ENCODE results near the gene CBARP. TPM values are rescaled to one million over a fixed set of nuclear protein-coding genes. Genes with fewer than 3 reads are reported as not detected.

CBARP gene
- total RNA-seq, 1 donor from 2014 or later, result 9.2 TPM

DNA sequence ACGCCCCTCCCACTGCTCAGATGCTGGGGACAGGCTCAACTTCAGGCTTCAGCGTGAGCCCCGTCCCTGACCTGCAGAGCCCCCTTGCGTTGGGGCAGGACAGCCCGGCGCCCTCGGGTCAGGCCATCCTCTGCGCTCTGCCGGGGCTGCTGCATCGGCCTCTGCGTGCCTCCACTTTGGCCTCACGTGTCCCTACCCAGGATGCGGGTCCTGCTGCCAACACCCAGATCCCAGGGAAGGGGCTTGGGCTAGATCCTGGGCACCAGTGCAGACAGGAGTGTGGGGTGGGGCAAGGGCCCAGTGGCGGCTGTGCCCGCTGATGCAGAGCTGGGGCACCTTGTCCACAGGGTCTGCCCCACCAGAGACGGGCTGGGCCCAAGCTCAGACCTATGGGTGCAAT lies 13.0 kb downstream of the CBARP start:
- Mint-ChIP-seq H3K4me1 (no peaks in the 10 kb centered on the region), H3K27me3 (ENCODE audit: low read depth) (no peaks in the 10 kb centered on the region), H3K36me3 (peaks cover 3% of the 10 kb centered on the region), H3K4me3 (no peak overlapping the region), H3K27ac (no peak overlapping the region), H3K9me3 (no peaks in the 10 kb centered on the region)
- TF ChIP-seq, protein P1, sequence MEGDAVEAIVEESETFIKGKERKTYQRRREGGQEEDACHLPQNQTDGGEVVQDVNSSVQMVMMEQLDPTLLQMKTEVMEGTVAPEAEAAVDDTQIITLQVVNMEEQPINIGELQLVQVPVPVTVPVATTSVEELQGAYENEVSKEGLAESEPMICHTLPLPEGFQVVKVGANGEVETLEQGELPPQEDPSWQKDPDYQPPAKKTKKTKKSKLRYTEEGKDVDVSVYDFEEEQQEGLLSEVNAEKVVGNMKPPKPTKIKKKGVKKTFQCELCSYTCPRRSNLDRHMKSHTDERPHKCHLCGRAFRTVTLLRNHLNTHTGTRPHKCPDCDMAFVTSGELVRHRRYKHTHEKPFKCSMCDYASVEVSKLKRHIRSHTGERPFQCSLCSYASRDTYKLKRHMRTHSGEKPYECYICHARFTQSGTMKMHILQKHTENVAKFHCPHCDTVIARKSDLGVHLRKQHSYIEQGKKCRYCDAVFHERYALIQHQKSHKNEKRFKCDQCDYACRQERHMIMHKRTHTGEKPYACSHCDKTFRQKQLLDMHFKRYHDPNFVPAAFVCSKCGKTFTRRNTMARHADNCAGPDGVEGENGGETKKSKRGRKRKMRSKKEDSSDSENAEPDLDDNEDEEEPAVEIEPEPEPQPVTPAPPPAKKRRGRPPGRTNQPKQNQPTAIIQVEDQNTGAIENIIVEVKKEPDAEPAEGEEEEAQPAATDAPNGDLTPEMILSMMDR (IDR thresholded peaks at IDR 0.05; ENCODE audit: unreplicated experiment), result no peak
- no peak for DNase-seq (ENCODE audit: low spot score in 2 of 2, unreplicated experiment in 2 of 2)

DNA sequence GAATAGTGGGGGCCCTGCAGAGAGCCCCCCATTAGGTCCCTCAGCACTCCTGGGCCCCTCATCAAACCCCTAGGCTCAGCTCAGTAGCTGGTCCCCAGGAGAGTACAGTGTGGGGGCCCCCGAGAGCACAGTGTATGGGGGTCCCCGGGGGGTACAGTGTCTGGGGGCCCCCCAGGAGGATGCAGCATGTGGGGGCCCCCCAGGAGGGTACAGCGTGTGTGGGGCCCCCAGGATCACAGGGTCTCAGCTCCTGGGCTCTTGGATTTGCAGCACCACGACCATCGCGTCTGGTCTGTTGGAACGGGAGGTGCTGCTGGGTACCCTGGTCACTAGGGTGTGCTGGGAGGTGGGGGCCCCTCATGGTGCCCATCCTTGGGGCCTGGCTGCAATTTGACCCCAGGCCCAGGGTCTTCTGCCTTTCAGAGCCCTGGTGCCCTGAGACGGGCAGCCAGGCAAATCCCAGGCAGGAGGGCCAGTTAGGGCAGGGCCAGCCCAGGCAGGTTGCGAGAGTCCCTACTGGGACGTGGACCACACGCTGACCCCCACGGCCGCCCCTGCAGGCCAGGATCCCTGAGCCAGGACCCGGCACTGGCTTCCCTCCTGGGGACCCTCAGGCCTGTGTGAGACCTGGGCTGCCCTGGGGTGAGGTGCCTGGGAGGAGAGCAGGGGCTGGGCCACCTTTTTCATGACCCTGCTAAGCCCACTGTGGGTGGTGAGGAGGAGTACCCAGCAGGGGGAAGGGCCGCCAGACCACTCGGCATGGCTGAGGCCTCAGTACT lies 13.6 kb downstream of the CBARP start:
- H3K4me3 Mint-ChIP-seq, result no peak overlapping the region
- no peaks in the 10 kb centered on the region for H3K9me3 Mint-ChIP-seq
- TF ChIP-seq, protein P1 (IDR thresholded peaks at IDR 0.05; ENCODE audit: unreplicated experiment), result no peak
- DNase-seq (ENCODE audit: low spot score in 2 of 2, unreplicated experiment in 2 of 2), result no peak
- peaks cover 3% of the 10 kb centered on the region for H3K36me3 Mint-ChIP-seq
- H3K4me1 Mint-ChIP-seq, result no peaks in the 10 kb centered on the region
- no peaks in the 10 kb centered on the region for H3K27me3 Mint-ChIP-seq (ENCODE audit: low read depth)
- H3K27ac Mint-ChIP-seq, result no peak overlapping the region

DNA sequence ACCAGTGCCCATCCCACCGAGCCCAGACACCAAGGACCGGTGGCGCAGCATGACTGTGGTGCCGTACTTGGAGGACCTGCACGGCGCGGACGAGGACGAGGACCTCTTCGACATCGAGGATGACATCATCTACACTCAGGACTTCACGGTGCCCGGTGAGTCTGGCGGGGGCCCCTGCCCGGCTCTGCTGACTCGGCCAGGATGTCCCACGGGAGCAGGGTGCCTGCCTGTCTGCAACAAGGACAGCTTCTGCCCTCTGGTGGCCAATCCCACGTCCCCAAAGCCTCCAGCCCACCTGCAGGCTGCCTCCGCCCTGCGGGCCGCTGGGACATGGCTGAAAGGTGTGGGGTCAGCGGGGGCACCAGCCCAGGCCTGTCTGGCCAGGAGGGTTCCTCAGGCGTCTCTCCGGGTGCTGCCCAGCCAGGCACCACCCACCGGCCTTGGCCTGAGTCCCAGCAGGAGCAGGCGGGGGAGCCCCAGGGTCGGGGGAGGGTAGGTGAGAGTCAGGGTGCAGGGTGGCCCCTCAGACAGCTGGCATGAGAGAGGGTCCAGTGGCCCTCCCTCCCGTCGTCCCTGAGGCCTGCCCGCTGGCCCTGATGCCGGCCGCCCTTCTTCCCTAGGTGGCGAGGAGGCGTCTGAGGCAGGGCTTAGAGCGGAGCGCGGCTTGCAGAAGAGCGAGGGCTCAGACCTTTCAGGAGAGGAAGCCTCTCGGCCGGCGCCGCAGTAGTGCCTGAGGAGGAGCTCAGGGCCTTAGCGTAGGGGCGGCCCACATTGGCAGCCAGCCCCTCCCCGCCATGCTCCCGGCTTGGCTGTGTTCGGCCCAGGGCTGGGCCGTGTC lies 14.6 kb downstream of the CBARP start:
- Mint-ChIP-seq H3K9me3 (no peaks in the 10 kb centered on the region), H3K4me3 (no peak overlapping the region), H3K36me3 (peaks cover 3% of the 10 kb centered on the region), H3K4me1 (peaks cover under 1% of the 10 kb centered on the region), H3K27me3 (ENCODE audit: low read depth) (no peaks in the 10 kb centered on the region), H3K27ac (no peak overlapping the region)
- TF ChIP-seq, protein P1 (IDR thresholded peaks at IDR 0.05; ENCODE audit: unreplicated experiment), result no peak
- no peak for DNase-seq (ENCODE audit: low spot score in 2 of 2, unreplicated experiment in 2 of 2)

DNA sequence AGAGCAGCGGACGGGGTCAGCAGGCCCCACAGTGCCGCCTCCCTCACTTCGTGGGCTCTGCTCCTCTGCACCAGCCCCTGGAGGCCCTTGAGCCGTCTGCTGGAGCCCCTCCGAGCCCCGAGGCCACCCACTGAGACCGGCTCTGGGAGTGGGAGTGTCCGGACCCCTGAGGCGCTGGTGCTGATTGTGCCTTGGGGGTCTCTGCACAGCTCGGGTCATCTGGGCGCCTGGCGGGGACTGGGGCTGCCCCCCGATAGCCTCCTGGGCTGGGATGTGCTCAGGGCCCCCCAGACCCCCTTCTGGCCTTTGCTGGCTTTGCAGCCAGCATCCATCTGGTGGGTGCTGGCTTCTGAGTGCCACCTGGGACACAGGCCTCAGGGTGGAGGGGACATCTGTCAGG lies 15.4 kb downstream of the CBARP start:
- no peak overlapping the region for H3K27ac Mint-ChIP-seq

DNA sequence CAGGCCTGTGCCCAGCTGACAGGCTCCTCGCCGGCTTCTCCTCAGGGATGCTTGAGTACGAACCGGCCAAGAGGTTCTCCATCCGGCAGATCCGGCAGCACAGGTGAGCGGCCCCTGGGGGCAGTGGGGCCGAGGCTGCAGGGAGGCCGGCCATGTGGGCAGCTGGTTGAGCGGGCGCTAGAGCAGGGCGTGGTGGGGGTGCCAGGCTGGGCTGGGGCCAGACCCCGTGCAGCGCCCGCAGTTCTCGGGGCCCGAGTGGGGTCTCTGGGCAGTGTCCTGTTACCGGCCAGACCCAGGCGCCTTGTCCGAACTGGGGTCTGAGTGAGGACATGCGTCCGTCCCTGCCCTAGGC lies 15.9 kb downstream of the CBARP start:
- Mint-ChIP-seq H3K4me1 (peaks cover 2% of the 10 kb centered on the region), H3K4me3 (no peak overlapping the region), H3K27ac (no peak overlapping the region), H3K36me3 (no peaks in the 10 kb centered on the region), H3K9me3 (no peaks in the 10 kb centered on the region), H3K27me3 (ENCODE audit: low read depth) (no peaks in the 10 kb centered on the region)
- no peak for DNase-seq (ENCODE audit: low spot score in 2 of 2, unreplicated experiment in 2 of 2)
- TF ChIP-seq, protein P1 (IDR thresholded peaks at IDR 0.05; ENCODE audit: unreplicated experiment), result no peak

More for the DNA sequence above, 15.4 kb downstream of the CBARP start:
- Mint-ChIP-seq H3K9me3 (no peaks in the 10 kb centered on the region), H3K27me3 (ENCODE audit: low read depth) (no peaks in the 10 kb centered on the region), H3K4me1 (peaks cover 2% of the 10 kb centered on the region), H3K4me3 (no peak overlapping the region), H3K36me3 (no peaks in the 10 kb centered on the region)
- DNase-seq (ENCODE audit: low spot score in 2 of 2, unreplicated experiment in 2 of 2), result no peak
- TF ChIP-seq, protein P1 (IDR thresholded peaks at IDR 0.05; ENCODE audit: unreplicated experiment), result no peak
